Kidney epithelial cell (primary cell): ENCODE measurements around the gene SIN3B. TPM values are rescaled to one million over a fixed set of nuclear protein-coding genes. Genes with fewer than 3 reads are reported as not detected.

Source experiments
- total RNA-seq: library from RNA; depleted of rRNA; stranded (reverse); fragments of >200 nt; gene quantifications from 2 replicates; pipeline ENCODE4 v1.2.3, GENCODE V29; 2015

The SIN3B gene
- total RNA-seq, 1 donor from 2014 or later: 36.6 TPM

Other genes starting within 250 kb of the SIN3B start
- 7.0 and 8.2 TPM in 2 replicates for gene MED26, start 201.2 kb upstream of the SIN3B start, total RNA-seq
- gene SMIM7, start 169.3 kb upstream of the SIN3B start, total RNA-seq: 90.5 and 90.8 TPM in 2 replicates
- 2.2 and 4.1 TPM in 2 replicates for gene TMEM38A, start 168.3 kb upstream of the SIN3B start, total RNA-seq
- gene NWD1, start 109.6 kb upstream of the SIN3B start, total RNA-seq: under 0.01 TPM in 1 of 2 replicates, not detected in the other
- gene F2RL3, start 59.6 kb downstream of the SIN3B start, total RNA-seq: 0.88 and 1.4 TPM in 2 replicates
- 5.3 and 8.1 TPM in 2 replicates for gene CPAMD8, start 197.4 kb downstream of the SIN3B start, total RNA-seq
- 8.1 and 9.9 TPM in 2 replicates for gene HAUS8, start 246.1 kb downstream of the SIN3B start, total RNA-seq
- 69.4 and 77.8 TPM in 2 replicates for gene MYO9B, start 246.4 kb downstream of the SIN3B start, total RNA-seq